SK-MEL-5 (cell line): ENCODE measurements around the gene A3GALT2. TPM values are rescaled to one million over a fixed set of nuclear protein-coding genes. Genes with fewer than 3 reads are reported as not detected.

ENCODE experiments used
- DNase-seq: peaks from one replicate; pipeline ENCODE4 v3.0.0-alpha.2; 2016; ENCODE audit warnings: low read depth, low spot score
- in situ Hi-C: cut with HindIII; loops from 2 replicates; pipeline ENCODE4 v1.10.0; 2016; ENCODE audit warnings: low sequenced_read_pairs, high pct_unique_total_duplicates, low pct_unique_long_range_greater_than_20kb
- total RNA-seq: library from RNA; depleted of rRNA; stranded (reverse); fragments of >200 nt; shearing (Covaris generic); gene quantifications from 2 replicates; pipeline ENCODE4 v1.2.3, GENCODE V29; 2014

Gene A3GALT2
- total RNA-seq, 1 experiment from 2014 or later: not detected

DNA sequence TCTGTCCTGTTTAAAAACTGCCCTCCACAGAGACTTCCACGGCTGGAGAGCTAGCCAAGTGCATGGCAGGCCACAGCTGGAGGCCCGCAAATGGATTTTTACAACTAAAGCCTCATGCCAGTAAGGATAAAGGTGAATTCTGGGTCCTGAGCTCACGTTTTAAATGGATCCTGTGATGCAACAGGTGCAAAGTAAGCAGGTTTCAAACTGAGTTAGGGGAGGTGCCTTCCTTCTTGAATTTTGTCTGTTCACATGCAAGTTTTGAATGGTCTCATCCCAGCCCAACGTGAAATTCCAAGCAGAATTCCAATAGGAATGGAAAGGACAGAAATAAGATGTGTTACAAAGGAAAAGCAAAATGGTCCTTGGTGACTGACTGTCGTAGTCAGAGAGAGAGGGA is 36.2 kb upstream of the A3GALT2 start:
- no peak for DNase-seq
- in situ Hi-C loops: no loop called here

DNA sequence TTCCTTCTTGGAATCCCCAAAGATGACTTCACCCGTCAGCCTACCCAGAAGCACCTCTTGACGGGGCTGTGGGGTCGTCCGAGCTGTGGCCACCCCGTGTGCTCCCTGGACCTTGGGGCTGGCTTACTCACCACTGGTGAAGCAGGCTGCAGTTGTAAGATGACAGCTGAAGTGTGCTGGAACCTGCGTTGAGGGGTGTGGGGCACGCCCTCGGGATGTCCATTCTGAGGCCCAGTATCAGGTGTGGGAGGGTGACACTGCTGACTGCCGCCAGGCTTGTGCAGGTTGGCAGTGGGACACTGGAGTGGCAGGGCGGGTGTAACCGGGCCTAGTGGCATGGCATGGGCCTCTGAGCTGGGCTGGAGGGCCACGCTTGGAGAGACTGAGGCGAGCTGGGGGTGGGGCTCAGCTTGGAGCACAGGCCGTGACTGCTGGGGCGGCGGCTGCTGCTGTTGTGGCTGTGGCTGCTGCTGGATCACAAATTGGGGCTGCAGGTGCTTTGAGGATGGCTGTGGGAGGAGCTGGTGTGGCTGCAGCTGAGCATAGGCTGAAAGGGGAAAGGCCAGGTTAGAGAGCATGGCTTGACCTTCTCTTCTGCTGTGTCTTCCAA is 33.9 kb upstream of the A3GALT2 start:
- no peak for DNase-seq
- in situ Hi-C loops: no loop called here

DNA sequence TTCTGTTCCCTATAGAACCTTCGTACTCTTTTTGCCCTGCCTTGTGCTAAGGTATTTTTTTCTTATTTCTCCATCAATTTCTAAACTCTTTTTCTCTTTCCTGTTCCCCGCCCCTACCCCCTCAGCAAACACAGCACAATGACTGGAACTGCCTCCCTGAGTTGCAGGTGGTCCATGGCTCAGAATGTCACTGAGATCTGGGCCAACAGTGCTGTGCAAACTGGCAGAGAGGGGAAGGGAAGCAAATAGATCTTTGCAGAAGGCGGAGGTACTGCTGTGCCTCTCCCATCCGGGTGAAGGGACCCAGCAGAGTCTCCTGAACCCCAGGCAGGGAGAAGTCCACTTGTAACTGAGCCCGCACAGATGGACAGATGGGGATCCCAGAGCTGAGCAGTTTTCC is 32.6 kb upstream of the A3GALT2 start:
- in situ Hi-C loops: no loop called here
- DNase-seq: no peak

DNA sequence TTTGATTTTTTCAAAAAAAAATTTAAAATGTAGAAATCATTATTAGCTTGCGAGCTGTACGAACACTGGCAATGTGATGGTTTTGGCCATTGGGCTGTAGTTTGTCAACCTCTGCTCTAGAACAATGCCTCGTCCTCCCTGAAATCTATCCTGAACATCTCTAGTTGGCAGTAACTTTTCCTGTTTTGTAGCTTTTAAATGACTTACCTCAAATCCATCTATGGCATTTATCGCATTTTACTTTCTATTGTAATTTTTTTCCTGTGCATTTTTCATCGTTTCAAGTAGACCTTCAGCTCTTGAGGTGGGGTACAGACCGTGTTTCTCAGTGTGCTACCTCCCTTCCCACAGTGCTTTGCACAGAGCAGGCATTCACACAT is 30.4 kb upstream of the A3GALT2 start:
- no peak for DNase-seq
- in situ Hi-C loops: no loop called here

DNA sequence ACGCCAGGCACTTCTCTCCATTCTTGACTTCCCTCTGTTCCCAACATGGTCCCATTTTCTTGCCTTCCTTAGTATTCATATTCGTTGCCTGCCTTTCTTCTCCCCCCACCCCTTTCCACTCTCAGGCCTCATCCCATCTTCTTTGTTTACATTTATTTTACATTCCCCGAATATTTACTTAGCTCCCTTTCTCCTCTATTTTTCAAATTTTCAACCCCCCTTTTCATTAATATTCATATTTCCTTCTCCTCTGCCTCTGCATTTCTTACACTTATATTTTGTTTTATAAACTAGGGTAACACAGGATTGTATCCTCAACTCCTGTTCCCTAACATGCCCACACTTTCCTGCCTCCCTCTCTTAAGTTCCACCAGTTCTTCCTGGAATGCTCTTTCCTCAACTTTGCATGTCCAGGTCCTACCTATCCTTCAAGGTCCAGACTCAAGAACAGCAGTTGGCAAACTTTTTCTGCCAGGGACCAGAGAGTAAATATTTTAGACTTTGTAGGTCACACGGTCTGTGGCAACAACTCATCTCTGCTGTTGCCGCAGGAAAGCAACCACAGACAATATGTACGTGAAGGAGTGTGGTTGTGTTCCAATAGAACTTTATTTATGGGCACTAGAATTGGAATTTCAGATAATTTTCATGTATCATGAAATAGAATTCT is 29.8 kb upstream of the A3GALT2 start:
- in situ Hi-C loops: no loop called here
- DNase-seq: no peak

DNA sequence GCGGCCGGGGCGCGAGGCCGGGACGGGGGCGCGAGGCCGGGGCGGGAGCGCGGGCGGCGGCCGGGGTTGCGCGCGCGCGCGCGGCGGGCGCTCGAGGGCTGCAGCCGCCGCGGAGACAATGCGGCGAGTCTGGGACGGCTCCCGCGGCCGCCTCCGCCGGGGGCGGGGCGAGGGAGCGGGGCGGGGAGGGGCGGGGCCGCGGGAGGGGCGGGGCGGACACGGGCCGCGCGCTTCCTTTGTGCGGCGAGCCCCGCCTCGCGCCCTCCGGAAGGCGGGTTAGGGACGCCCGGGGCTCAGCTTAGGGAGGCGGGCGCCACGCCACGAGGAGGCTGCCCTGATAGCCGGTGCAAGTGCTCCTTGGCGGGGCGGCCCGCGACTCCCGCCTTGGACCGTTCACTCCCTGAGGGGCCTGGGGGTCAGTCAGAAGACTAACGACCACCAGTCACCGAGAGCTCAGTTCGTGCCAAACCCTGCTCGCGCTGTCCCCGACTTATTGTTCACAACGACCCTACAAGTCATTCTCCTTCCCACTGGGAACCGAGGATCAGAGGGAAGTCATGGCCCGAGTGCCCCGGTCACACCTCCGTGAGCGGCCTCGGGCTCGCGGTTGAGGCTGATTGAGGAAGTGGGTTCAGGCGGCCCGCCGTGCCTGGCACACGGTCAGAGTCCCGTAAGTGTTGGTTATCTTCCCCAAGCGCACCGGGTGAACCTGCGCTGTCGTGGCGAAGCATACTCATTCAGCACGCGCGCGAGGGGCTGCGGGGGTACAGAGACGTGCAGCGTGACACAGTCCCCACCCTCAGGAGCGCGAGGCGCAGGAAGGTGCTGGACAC is 29.1 kb upstream of the A3GALT2 start:
- DNase-seq: peak; percentile 75
- in situ Hi-C loops: no loop called here

DNA sequence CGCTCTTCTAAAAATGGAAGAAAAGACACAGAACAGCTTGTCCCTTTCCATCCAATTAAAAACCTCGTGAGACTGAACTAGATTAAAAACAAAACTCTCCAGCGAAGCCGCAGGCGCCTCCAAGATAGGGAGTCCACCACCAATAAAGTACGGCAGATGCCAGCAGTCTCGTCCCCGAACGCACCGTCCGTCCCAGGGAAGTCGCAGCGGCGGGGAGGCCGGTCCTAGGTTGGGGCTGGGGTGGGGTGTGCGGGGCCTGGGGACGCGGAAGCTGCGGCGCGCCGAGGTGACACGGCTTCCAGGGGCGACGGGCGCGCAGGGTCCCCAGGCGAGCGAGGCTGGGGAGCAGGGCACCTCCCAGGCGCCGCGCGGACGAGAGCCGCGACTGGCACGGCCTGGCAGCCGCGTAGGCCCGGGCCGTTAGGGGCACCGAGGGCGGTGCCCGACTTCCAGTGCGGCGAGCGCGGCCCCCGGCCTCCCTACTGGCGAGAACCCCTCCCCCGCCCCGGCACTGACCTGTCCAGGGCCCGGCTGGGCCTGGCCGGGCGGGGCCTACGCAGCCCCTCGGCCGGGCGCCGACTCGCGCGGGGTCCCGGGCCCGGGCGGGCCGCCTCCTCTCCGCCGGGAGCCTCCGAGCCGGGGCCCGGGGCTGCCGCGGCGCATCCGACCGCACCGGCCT is 28.3 kb upstream of the A3GALT2 start:
- DNase-seq: peak; percentile 38
- in situ Hi-C loops: no loop called here

DNA sequence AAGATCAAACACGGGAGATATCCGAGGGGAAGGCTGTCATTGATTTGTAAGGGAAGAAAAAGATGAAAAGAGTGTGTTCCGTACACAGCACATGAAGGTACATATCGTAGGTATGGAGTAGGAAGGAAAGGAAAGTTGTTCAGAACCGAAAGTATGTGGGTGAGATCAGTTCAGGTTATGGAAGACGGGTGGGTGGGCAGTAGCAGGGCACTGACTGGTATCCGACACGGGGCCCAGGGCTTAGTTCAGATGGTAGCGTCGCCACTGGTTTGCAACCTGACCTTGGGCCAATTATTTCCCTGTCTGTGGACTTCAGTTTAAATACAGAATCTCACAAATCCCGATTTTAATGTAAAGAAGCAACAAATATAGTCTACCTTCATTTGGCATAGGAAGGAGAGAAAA is 27.8 kb upstream of the A3GALT2 start:
- no peak for DNase-seq

DNA sequence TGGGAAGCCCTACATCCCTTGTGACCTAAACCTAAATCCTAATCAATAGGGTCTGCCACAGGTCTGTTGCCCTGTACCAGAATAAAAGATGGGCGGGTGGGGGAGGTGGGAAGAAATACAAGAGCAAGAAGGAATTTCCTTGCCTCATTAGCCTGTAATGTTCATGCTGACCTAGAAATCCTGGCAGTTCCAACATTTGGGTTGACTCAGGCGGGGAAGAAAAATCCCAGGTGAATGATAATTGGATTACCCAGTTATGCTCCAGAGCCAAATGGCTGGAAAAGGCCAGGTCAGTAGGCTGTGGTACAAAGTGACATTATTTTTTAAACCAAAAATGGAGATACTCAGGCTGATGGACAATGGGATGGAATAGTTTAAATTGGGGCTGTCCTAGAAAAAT is 27.3 kb upstream of the A3GALT2 start:
- in situ Hi-C loops: no loop called here
- DNase-seq: no peak

More for the DNA sequence above, 27.8 kb upstream of the A3GALT2 start:
- in situ Hi-C loops: no loop called here

DNA sequence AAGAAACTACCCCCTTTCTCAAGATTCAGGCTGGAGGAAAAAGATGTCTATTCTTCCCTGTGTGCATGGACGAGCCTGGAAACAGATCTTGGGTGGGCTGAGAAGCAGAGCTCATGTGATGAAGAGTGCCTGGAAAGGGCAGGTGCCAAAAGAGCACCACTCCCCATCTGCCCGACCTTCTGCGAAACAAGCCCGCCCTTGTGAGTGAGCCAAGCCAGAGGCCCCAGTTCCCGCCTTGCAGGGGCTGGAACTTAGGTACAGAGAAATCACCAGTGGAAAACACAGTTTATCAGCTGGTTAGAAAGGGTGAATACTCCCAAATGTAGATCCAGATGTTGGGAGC is 26.7 kb upstream of the A3GALT2 start:
- DNase-seq: peak; percentile 44
- in situ Hi-C loops: no loop called here

DNA sequence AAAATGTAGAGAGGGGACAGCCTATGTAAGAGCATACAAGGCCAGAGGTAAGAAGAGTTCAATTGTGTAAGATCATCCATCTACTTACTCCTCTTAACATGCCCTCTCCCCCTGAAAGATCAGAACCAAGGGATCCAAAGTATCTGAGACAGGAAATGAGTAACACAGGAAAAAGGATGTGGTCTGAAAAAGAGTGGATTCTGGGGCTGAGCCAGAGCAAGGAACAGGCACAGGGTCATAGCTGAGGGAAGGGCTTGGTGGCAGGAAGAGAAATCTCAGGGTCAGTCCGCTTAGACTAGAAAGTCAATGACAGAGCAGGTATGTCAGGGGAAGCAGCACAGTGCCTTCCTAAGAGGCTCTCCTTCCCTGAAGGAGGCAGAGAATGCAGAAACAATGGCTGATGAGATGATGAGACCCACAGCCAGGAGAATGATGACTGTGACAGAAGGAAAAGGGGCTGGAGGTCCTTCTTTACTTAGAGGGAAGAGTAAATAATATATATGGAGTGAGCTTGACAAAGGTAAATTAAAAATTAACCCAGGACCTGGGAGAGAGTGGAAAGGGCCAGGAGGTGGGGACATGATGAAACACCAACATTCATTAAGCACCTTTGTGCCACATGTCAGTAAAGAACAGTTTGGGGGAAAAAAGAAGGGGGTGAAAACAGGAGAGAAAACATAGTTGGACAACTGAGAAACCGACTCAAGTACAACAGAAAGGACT is 26.2 kb upstream of the A3GALT2 start:
- in situ Hi-C loops: no loop called here
- DNase-seq: peak; percentile 69

DNA sequence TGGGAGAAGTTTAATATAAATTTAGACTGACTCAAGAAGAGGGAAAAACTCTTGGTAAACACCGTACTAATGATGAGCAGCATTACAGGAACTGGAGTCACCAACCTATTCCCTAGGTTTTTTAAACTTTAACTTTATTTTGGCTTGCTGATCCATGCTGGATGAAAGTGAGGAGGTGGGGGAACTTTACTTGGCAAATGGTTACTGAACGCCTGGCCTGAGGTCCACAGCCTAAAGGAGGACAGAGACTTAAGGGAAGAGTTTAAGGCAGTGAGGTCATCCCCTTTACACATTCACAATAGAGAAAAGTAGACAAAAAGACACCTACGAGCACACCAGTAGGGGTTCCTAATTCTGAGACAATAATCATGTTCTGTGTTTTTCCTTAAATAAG is 25.6 kb upstream of the A3GALT2 start:
- no peak for DNase-seq
- in situ Hi-C loops: no loop called here

DNA sequence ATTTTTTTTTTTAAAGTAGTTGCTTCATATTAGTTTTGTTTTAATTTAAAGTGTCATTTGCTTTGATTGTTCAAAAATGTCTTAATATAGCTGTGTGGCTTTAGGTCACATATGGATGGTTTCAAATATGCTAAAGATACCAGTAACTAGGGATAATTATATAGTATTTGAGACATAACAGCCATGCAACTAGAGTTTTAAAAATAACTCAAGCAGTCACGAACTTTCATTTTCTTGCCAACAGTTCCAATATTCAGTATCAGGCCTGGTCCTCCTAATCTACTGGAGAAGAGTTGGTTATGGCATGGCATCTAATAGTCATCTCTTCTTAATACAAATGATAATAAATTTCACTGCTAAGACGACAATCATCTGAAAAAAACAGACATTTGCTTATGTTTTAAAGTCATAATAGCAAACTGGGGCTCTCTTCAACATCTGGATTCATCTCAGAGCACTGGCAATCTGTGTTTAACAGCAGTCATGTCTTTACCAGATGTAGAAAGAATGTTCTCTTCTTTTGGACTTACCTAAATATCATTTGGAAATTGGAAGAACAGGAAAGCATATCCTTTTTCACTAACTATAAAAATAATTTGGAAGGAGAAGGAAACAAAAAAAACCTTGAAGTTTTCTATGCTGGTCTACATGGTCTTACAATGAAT is 24.1 kb upstream of the A3GALT2 start:
- DNase-seq: no peak
- in situ Hi-C loops: no loop called here

DNA sequence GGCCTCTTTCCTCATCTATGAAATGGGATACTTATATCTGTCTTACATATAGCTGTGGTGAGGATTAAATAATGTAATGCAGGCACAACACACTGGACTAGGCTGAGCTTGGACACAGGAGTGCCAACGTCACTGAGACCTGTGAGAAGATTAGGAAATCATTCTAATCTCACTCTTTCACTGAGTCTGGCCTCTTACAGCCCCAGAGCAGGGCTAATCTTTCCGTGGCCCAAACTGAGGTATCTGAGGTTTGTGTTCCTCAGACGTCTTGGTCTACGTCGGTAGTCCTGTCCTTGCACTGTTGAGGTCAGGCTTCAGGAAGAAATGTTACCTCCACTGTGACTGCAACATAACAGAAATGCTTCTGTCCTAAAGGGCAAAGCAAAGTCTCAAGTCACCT is 22.6 kb upstream of the A3GALT2 start:
- DNase-seq: no peak
- in situ Hi-C loops: no loop called here

DNA sequence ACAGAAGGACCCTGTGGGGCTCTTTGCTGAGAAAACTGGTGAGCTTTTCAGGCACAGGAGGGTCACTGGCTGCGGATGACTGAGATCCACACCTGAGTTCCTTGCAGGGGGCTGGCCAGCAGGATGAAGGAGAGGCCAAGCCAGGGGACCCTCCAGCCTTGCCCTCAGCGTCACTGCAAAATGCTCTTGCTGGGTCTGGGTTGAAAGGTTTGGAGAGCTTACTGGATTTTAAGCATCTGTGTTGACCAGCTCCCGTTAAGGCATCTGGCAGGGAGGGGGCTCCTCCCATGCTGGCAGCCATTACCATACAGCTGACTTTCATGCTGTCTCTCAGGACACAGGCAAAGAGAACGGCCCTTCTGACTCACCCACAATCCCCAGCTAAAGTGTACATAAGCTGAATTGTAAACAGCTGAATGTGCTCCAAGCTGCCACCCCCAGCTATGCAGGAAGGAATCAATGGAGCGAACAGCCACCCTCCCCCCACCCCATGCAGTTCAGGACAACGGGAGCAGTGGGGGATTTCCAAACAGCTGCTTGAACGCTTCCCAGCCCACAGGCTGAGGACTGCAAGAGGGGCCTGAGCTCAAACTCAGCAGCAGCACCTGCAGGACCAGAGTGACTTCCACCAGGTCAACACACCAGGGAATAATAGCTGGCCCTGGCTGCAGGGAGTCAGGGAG is 21.3 kb upstream of the A3GALT2 start:
- in situ Hi-C loops: no loop called here
- peak; percentile 30 for DNase-seq

DNA sequence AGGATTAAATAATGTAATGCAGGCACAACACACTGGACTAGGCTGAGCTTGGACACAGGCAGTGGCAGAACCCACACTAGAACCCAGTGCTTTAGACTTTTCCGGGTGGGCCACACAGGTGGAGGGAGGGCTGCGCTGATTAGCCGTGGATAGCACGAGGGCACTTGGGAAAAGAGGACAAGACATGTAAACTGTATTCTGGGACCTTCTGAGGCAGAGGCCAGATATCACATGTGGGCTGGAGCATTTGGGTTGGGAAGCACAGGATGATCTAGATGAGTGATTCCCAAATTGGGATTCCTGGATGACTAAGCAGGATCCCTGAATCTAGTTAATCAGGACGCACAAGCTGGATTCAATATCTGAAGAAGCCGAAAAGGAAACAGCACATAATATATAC is 20.3 kb upstream of the A3GALT2 start:
- in situ Hi-C loops: no loop called here
- no peak for DNase-seq

DNA sequence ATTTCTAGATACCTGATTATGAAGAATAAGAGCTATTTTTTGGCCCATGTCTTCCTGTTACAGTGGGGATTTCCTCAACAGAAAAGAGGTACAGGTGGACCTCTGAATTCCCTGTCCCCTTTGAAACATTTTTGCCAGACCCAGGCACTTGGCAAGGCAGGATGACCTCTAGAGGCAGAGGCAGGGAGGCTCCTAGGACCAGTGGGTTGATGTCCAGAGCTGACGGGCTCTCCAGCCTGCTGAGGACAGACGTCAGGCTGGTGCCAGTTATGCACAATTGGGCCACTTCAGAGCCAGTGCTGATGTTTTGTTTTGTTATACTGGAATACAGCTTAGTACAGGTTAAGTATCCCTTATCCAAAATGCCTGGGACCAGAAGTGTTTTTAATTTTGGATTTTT is 18.5 kb upstream of the A3GALT2 start:
- no peak for DNase-seq
- in situ Hi-C loops: no loop called here
